Ectodermal cell (in vitro differentiated cells): ENCODE results near the gene ANXA7. TPM values are rescaled to one million over a fixed set of nuclear protein-coding genes. Genes with fewer than 3 reads are reported as not detected.

Experiments used
- H3K27ac ChIP-seq: 2 replicates; pipeline ENCODE4 v1.7.0; 2013; ENCODE audit warnings: mild to moderate bottlenecking, low read depth, low read length; ENCODE audit not compliant: insufficient read depth, poor library complexity, severe bottlenecking
- H3K27me3 ChIP-seq: 2 replicates; pipeline ENCODE4 v1.7.0; 2013; ENCODE audit warnings: mild to moderate bottlenecking, low read length; ENCODE audit not compliant: insufficient read depth, control insufficient read depth, poor library complexity, severe bottlenecking
- H3K36me3 ChIP-seq: one replicate; pipeline ENCODE4 v1.7.0; 2013; ENCODE audit warnings: low read length; ENCODE audit not compliant: control insufficient read depth, insufficient read depth
- H3K4me1 ChIP-seq: one replicate; pipeline ENCODE4 v1.7.0; 2013; ENCODE audit warnings: low read length; ENCODE audit not compliant: control insufficient read depth, insufficient read depth
- H3K4me3 ChIP-seq: 2 replicates; pipeline ENCODE4 v1.7.0; 2013; ENCODE audit warnings: low read depth, low read length, control low read depth; ENCODE audit not compliant: insufficient read depth
- H3K9me3 ChIP-seq: 2 replicates; pipeline ENCODE4 v1.7.0; 2013; ENCODE audit warnings: mild to moderate bottlenecking, low read length, moderate library complexity; ENCODE audit not compliant: control insufficient read depth
- WGBS, 2 experiments: methylation state at CpG; one replicate each; pipeline ENCODE4 v1.1.7; 2013; ENCODE audit warnings: missing lambda C conversion rate in 2 of 2; 5-methylcytosine and 5-hydroxymethylcytosine counted together
- polyA plus RNA-seq, 4 experiments: library from polyadenylated mRNA; stranded (reverse); fragments of 50-300 nt; gene quantifications; one replicate each; pipeline ENCODE4 v1.2.3, GENCODE V29; 2013

ANXA7 gene
- 47.8 TPM for polyA plus RNA-seq (2013, experiment 1 of 4)
- polyA plus RNA-seq (2013, experiment 2 of 4), result 48.6 TPM
- 40.1 TPM for polyA plus RNA-seq (2013, experiment 3 of 4)
- 43.7 TPM for polyA plus RNA-seq (2013, experiment 4 of 4)

DNA sequence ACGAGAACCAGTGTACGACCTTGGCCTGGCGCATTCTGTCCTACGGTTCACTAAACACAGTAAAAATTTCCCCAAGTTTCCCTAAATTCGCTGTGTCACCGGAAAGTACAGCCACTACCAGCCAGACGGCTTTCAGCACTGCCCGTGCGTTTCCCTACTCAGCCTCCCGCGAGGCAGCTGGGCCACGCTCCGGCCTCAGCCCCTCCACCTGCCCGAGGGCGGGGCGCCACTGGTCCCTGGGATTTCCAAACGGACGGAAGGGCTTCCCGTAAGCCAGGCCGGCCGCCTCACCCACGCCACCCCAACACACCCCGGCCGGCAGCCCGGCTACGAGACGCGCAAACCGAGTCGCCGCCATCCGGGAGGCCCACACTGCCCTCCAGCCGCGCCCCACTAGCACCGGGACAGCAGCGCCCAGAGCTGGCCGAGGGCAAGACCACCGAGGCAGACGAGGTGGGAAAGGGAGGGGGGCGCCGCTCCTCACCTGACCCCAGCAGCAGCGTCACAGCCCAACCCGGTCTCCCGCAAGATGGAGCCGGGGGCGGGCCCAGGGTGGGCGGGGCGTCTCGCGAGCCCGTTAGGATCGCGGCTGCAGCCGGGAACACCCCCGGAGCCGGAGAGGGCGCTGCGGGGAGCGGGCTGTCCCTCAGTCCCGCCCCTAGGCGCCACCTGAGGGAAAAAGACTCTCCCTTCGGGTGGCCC, at the start of gene ANXA7:
Gene ANXA7, minus strand, starts transcription at position 531 of the 702 bp plus-strand sequence. CDS start 13,202 bp downstream, outside the sequence.
- H3K9me3 ChIP-seq, result no peaks in the 10 kb centered on the region
- peaks cover 2% of the 10 kb centered on the region for H3K4me1 ChIP-seq
- H3K36me3 ChIP-seq, result no peaks in the 10 kb centered on the region
- H3K4me3 ChIP-seq, result peak within 1 kb of the TSS; percentile 76
- peak within 1 kb of the TSS; percentile 52 for H3K27ac ChIP-seq
- H3K27me3 ChIP-seq, result peaks cover 9% of the 10 kb centered on the region
- 0% methylated on average over 62 of the region's 62 CpGs for WGBS, 2 experiments

DNA sequence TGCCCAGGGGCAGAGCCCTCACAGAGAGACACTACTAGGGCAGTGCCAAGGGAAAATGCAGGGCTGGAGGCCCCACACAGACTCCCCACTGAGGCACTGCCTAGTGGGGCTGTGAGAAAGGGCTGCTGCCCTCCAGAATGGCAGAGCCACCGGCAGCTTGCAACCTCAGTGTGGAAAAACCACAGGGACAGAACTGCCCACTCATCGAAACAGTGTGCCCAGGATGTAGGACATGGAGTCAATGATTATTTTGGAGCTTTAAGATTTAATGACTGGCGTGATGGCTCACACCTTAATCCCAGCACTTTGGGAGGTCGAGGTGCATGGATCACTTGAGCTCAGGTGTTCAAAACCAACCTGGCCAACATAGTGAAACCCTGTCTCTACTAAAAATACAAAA, 47.0 kb upstream of the ANXA7 start:
- no peaks in the 10 kb centered on the region for H3K36me3 ChIP-seq
- H3K4me1 ChIP-seq, result no peaks in the 10 kb centered on the region
- H3K9me3 ChIP-seq, result no peaks in the 10 kb centered on the region
- no peaks in the 10 kb centered on the region for H3K27me3 ChIP-seq
- H3K4me3 ChIP-seq, result no peak overlapping the region
- WGBS, 2 experiments, result 93 to 94% methylated on average over 4 of the region's 4 CpGs
- no peak overlapping the region for H3K27ac ChIP-seq

DNA sequence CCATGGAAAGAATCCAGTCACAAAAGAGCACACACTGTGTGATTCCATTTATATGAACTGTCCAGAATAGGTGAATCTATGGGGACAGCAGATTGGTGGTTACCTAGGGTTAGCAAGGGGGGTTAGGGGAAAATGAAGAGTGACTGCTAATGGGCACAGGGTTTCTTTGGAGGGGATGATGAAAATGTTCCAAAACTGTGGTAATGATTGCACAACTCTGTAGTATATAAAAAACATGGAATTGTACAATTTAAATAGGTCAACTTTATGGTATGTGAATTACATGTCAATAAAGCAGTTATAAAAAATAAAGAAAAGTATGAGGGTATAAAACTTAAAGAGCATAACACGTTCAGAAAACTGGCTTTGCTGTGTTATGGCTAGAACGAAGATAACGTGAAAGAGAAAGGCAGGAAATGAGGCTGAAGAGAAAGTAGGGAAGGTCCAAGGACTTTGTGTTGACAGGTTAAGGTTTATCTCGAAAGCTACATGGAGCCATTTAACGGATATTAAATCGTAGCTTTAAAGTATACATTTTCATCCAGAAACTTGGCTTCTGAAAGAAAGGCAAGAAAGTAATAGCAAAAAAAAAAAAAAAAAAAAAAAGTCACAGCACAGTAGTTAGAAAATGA, 45.9 kb upstream of the ANXA7 start:
- Histone ChIP-seq H3K36me3 (no peaks in the 10 kb centered on the region), H3K27ac (no peak overlapping the region), H3K4me1 (no peaks in the 10 kb centered on the region), H3K4me3 (no peak overlapping the region), H3K9me3 (no peaks in the 10 kb centered on the region), H3K27me3 (no peaks in the 10 kb centered on the region)
- WGBS, 2 experiments, result 96% methylated on average over 3 to 6 of the region's 6 CpGs

DNA sequence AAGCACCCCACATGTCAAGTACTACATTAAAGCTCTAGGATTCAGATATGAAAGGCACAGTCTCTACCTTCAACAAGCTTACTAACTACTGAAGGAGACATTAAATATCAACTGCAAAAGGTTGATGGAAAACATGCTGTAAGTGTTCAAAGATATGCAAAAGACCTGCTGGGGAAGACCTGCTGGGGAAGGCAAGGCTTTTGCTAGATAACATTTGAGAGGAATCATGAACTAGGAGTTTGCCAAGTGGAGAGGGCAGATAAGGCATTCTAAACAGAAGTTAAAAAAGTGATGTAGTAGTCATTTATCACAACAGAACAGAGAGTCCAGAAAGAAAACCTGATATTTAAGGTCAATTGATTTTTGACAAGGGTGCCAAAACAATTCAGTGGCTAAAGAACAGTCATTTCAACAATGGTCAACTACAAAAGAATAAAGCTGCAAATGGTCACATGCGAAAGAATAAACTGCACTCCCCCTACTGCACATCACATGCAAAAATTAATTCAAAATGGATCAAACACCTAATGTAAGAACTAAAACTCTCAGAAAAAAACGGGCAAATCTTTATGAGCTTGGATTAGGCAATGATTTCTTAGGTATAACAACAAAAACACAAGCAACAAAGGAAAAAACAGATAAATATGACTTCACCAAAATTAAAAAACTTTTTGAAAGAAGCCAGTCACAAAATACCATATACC, 42.5 kb upstream of the ANXA7 start:
- WGBS, 2 experiments, result 85 to 100% methylated on average over 1 of the region's 2 CpGs
- Histone ChIP-seq H3K27me3 (no peaks in the 10 kb centered on the region), H3K36me3 (no peaks in the 10 kb centered on the region), H3K27ac (no peak overlapping the region), H3K4me1 (no peaks in the 10 kb centered on the region), H3K4me3 (no peak overlapping the region), H3K9me3 (no peaks in the 10 kb centered on the region)

- Histone ChIP-seq H3K4me3 (no peak overlapping the region), H3K9me3 (no peaks in the 10 kb centered on the region), H3K27me3 (no peaks in the 10 kb centered on the region), H3K27ac (no peak overlapping the region), H3K36me3 (no peaks in the 10 kb centered on the region), H3K4me1 (no peaks in the 10 kb centered on the region)
- 76 to 93% methylated on average over 1 of the region's 1 CpG for WGBS, 2 experiments
These were observed 35.3 kb upstream of the ANXA7 start for GRCh38 chr10:73449113-73449512.

DNA sequence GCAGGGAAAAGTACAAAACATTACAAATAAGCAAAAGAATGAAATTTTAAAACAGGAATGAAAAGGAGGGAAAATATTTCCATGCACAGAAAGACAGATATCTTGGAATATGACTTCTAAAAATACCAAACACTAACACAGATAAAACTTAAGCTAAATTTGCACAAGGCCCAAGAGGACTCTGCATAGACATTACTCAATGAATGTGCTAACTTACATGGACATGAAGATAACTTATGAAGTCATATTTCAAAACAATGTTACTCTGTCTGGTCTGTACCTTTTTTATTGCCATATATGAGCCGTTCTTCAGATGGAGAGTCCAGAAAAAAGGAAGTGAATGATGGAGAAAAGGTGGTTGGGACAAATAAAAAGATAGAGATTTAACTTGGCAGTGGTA, 34.5 kb upstream of the ANXA7 start:
- no peaks in the 10 kb centered on the region for H3K27me3 ChIP-seq
- no peak overlapping the region for H3K4me3 ChIP-seq
- H3K4me1 ChIP-seq, result no peaks in the 10 kb centered on the region
- 93 to 97% methylated on average over 1 of the region's 1 CpG for WGBS, 2 experiments
- H3K36me3 ChIP-seq, result no peaks in the 10 kb centered on the region
- no peak overlapping the region for H3K27ac ChIP-seq
- no peaks in the 10 kb centered on the region for H3K9me3 ChIP-seq

GRCh38 chr10:73446926-73447325, 33.1 kb upstream of the ANXA7 start:
- H3K9me3 ChIP-seq, result no peaks in the 10 kb centered on the region
- no peak overlapping the region for H3K27ac ChIP-seq
- no peaks in the 10 kb centered on the region for H3K36me3 ChIP-seq
- no peaks in the 10 kb centered on the region for H3K27me3 ChIP-seq
- H3K4me3 ChIP-seq, result no peak overlapping the region
- H3K4me1 ChIP-seq, result no peaks in the 10 kb centered on the region

- no peak overlapping the region for H3K27ac ChIP-seq
- H3K4me3 ChIP-seq, result no peak overlapping the region
- H3K27me3 ChIP-seq, result no peaks in the 10 kb centered on the region
- 81 to 87% methylated on average over 1 of the region's 1 CpG for WGBS, 2 experiments
- no peaks in the 10 kb centered on the region for H3K9me3 ChIP-seq
- H3K4me1 ChIP-seq, result no peaks in the 10 kb centered on the region
- H3K36me3 ChIP-seq, result no peaks in the 10 kb centered on the region
These were observed 30.6 kb upstream of the ANXA7 start for GRCh38 chr10:73444457-73444856.

DNA sequence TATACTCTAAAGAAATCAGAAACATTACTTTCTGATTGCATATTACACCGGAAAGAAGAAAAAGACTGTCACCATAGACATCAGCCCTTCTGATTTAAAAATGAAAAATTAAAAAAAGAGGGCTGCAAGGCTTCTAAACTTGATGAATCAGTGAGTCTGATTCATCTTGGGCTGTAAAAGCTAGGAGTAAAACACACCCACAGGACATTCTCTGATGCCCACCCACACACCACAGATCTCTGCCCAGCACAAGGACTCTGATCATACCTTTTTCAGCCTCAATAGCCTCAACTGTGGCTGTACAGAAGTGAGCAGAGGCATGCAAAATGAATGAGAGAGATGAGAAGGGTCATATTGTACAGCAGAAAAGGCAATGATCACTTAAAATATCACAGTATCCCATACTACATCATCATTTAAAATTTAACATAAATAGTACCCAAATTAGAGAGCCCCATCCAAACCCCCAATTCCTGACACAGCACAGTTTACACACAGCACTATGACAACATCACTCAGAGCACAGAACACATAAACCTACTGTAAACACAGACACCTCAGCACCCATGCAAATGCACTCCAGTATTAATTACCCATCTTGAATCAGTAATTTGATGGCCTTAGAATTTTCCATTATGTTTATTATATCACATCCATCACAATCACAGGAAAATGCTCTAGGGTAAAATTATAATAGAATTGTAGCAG, 25.9 kb upstream of the ANXA7 start:
- Histone ChIP-seq H3K9me3 (no peaks in the 10 kb centered on the region), H3K27ac (no peak overlapping the region), H3K4me3 (no peak overlapping the region), H3K4me1 (no peaks in the 10 kb centered on the region), H3K36me3 (no peaks in the 10 kb centered on the region), H3K27me3 (no peaks in the 10 kb centered on the region)
- WGBS, 2 experiments, result 86 to 100% methylated on average over 1 of the region's 1 CpG

DNA sequence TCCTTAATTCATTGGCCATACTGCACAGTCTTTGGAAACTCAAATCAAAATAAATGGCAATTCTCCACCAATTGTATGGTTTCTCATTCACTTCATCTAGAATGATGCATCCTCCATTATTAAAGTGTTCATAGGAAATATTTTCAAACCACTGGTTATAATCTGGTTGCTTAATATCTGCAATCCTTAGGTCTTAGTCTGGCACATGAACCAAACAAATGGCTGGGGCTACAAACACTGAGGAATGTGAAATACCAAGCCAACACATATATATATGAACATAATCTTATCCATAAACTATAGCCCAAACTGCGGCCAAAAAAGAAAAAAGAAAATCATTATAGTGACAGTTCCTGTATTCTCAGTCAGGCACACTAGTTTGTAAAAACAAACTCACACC, 25.2 kb upstream of the ANXA7 start:
- Histone ChIP-seq H3K4me3 (no peak overlapping the region), H3K27ac (no peak overlapping the region), H3K9me3 (no peaks in the 10 kb centered on the region), H3K27me3 (no peaks in the 10 kb centered on the region), H3K36me3 (no peaks in the 10 kb centered on the region), H3K4me1 (no peaks in the 10 kb centered on the region)
- 90 to 92% methylated on average over 1 of the region's 1 CpG for WGBS, 2 experiments
